C4-2B (cell line): ENCODE data around the gene C17orf113.

Source experiments
- H3K27ac ChIP-seq: fragments of 450-650 bp; 2 replicates; pipeline ENCODE4 v1.5.1; 2017
- CTCF ChIP-seq: fragments of 450-650 bp; conservative IDR thresholded peaks from 2 replicates; pipeline ENCODE4 v1.5.1; 2017; ENCODE audit warnings: mild to moderate bottlenecking
- ZFX ChIP-seq: fragments of 450-650 bp; IDR thresholded peaks from 2 replicates; pipeline ENCODE4 v1.6.1; 2017

C17orf113 gene

GRCh38 chr17:42065201-42065600 lies 14.8 kb upstream of the C17orf113 start:
- TF ChIP-seq CTCF, result no peak
- no peak for TF ChIP-seq ZFX

DNA sequence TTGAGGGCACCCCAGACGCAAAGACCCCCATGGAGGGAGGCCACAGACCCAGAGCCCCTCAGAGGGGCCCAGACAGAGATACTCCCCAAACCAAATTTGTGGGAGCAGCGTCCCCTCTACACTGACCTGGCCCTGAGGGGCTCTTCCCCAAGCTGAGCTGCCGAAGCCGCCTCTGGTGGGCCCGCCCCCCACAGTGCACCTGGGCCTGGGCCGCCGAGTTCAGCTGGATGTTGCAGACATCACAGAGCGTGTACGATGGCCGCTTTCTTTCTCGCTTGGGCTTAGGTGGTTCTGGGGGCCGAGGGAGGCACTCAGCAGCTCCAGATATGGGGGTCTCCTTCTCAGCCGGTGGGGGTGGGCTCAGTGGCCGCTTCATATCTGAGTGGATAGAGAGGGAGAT lies 12.3 kb upstream of the C17orf113 start:
- TF ChIP-seq ZFX, result no peak
- no peak for TF ChIP-seq CTCF
- no peak overlapping the region for H3K27ac ChIP-seq

More at GRCh38 chr17:42065201-42065600, 14.8 kb upstream of the C17orf113 start:
- H3K27ac ChIP-seq, result no peak overlapping the region

DNA sequence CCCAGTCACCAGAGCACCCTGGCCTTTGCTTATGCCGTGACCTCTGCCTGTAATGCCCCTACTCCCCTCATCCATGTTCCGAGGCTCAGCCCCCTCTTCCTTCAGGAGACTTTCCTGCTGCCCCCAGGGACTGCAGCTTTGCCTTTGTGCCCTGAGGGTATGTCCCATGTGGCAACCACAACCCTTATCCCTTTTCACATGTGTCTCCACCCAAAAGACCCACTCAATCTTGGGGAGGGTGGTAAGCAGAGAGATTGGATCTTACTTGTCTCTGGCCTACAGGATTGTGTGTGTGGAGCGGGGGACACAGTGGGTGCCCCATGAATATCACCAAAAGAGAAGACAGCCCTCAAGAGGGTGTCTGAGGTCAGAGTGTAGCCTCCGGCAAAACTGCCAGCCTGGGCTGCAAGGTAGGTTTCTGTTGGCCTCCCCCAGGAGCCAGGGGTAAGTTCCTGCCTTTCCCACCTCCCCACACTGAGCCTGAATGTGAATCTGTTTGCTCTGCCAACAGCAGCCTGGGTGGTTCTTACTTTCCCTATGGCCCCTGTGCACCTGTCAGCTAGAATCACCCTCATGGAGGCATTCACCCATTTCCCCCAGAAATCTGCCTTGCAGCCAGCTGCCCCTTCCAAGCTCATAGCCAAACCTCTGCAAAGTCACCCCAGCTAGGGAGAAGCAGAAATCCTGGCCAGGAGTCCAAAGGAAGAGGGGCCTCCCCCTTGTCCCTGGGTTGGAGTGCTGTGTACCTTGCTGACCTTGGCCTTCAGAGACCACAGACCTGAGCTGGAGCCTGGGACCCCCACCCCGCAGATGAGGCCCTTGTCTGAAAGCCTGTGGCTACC lies 11.5 kb upstream of the C17orf113 start:
- no peak for TF ChIP-seq ZFX
- no peak for TF ChIP-seq CTCF
- no peak overlapping the region for H3K27ac ChIP-seq

GRCh38 chr17:42060231-42060630 lies 9.8 kb upstream of the C17orf113 start:
- H3K27ac ChIP-seq, result no peak overlapping the region
- TF ChIP-seq ZFX (no peak), CTCF (no peak)

- TF ChIP-seq CTCF (no peak), ZFX (no peak)
- H3K27ac ChIP-seq, result no peak overlapping the region
Observed at GRCh38 chr17:42059815-42060214, 9.4 kb upstream of the C17orf113 start.

GRCh38 chr17:42058063-42058462 lies 7.7 kb upstream of the C17orf113 start:
- H3K27ac ChIP-seq, result no peak overlapping the region
- TF ChIP-seq CTCF, result no peak
- no peak for TF ChIP-seq ZFX

GRCh38 chr17:42056635-42057034 lies 6.2 kb upstream of the C17orf113 start:
- H3K27ac ChIP-seq, result no peak overlapping the region
- no peak for TF ChIP-seq CTCF
- no peak for TF ChIP-seq ZFX
